Smooth muscle cell (in vitro differentiated cells): Measurements from ENCODE around the gene TAP1. TPM values are rescaled to one million over a fixed set of nuclear protein-coding genes. Genes with fewer than 3 reads are reported as not detected.

Experiments
- DNase-seq: peaks from one replicate; lab custom pipeline; 2025; ENCODE audit not compliant: unreplicated experiment; lab: John Stamatoyannopoulos, UW
- H2AFZ ChIP-seq: fragments of 200-600 bp; sonication (generic); 2 replicates; pipeline ENCODE4 v1.6.0; 2016; ENCODE audit warnings: antibody characterized with exemption, low read depth, mild to moderate bottlenecking
- H3F3A ChIP-seq: fragments of 200-600 bp; sonication (generic); 2 replicates; pipeline ENCODE4 v1.6.0; 2017; ENCODE audit warnings: antibody characterized with exemption, low read depth
- H3K27ac ChIP-seq: fragments of 200-600 bp; sonication (generic); 2 replicates; pipeline ENCODE4 v1.5.1; 2016; ENCODE audit warnings: low read depth, mild to moderate bottlenecking
- H3K27me3 ChIP-seq: fragments of 200-600 bp; sonication (generic); 2 replicates; pipeline ENCODE4 v1.6.1; 2016; ENCODE audit warnings: low read depth, mild to moderate bottlenecking
- H3K36me3 ChIP-seq: fragments of 200-600 bp; sonication (generic); 2 replicates; pipeline ENCODE4 v1.5.1; 2016; ENCODE audit warnings: low read depth
- H3K4me1 ChIP-seq: fragments of 200-600 bp; sonication (generic); 2 replicates; pipeline ENCODE4 v1.5.1; 2016; ENCODE audit warnings: low read depth
- H3K4me2 ChIP-seq: fragments of 200-600 bp; sonication (generic); 2 replicates; pipeline ENCODE4 v1.6.0; 2016; ENCODE audit warnings: mild to moderate bottlenecking
- H3K4me3 ChIP-seq: fragments of 200-600 bp; sonication (generic); 2 replicates; pipeline ENCODE4 v1.5.1; 2016; ENCODE audit warnings: mild to moderate bottlenecking
- H3K79me2 ChIP-seq: fragments of 200-600 bp; sonication (generic); 2 replicates; pipeline ENCODE4 v1.6.0; 2016; ENCODE audit warnings: low read depth, mild to moderate bottlenecking
- H3K9ac ChIP-seq: fragments of 200-600 bp; sonication (generic); 2 replicates; pipeline ENCODE4 v1.6.0; 2016; ENCODE audit warnings: low read depth
- H3K9me3 ChIP-seq: fragments of 200-600 bp; sonication (generic); replicated peaks from 2 replicates; pipeline ENCODE4 v1.5.1; 2016; ENCODE audit warnings: low read depth
- H4K20me1 ChIP-seq: fragments of 200-600 bp; sonication (generic); 2 replicates; pipeline ENCODE4 v1.6.0; 2016; ENCODE audit warnings: low read depth
- CTCF ChIP-seq: fragments of 200-600 bp; sonication (generic); IDR thresholded peaks from 2 replicates; pipeline ENCODE4 v1.5.1; 2017; ENCODE audit warnings: borderline replicate concordance, mild to moderate bottlenecking, antibody characterized with exemption; ENCODE audit not compliant: insufficient read depth, poor library complexity, severe bottlenecking
- WGBS: methylation state at CpG from one replicate; pipeline ENCODE4 v1.1.7; 2016; ENCODE audit warnings: low lambda C conversion rate; 5-methylcytosine and 5-hydroxymethylcytosine counted together
- polyA plus RNA-seq: library from polyadenylated mRNA; unstranded; fragments of >200 nt; fragmentation: Nextera tagmentation; extraction: Ambion mirVana; gene quantifications from 2 replicates; pipeline ENCODE4 v1.2.1, GENCODE V29; 2016
- total RNA-seq: library from RNA; depleted of rRNA; stranded (reverse); fragments of >200 nt; gene quantifications from 2 replicates; pipeline ENCODE4 v1.2.3, GENCODE V29; 2014

Gene TAP1
- total and polyA plus RNA-seq, 2 experiments from 2014 or later: 11.2 to 18.4 TPM

- peak overlapping the region; percentile 88 for H3K4me2 ChIP-seq
- H3K9me3 ChIP-seq: no peaks in the 10 kb centered on the region
- TF ChIP-seq CTCF: no peak
- peaks cover 66% of the 10 kb centered on the region for H3K27me3 ChIP-seq
- peak overlapping the region; percentile 73 for H2AFZ ChIP-seq
- no peaks in the 10 kb centered on the region for H3K79me2 ChIP-seq
- H3K9ac ChIP-seq: peak overlapping the region; percentile 13
- no peaks in the 10 kb centered on the region for H3K36me3 ChIP-seq
- no peaks in the 10 kb centered on the region for H4K20me1 ChIP-seq
- peak overlapping the region; percentile 70 for H3K4me3 ChIP-seq
- DNase-seq: peak; percentile 65
- H3K27ac ChIP-seq: peak overlapping the region; percentile 8
- WGBS: 3% methylated on average over 40 of the region's 41 CpGs
- H3F3A ChIP-seq: no peaks in the 10 kb centered on the region
- H3K4me1 ChIP-seq: no peaks in the 10 kb centered on the region
These were observed 512 bp downstream of the TAP1 start for GRCh38 chr6:32852844-32853540.

GRCh38 chr6:32852018-32852843, 1.3 kb downstream of the TAP1 start:
- TF ChIP-seq CTCF: no peak
- no peak for DNase-seq
- no peaks in the 10 kb centered on the region for H3F3A ChIP-seq
- no peaks in the 10 kb centered on the region for H3K9me3 ChIP-seq
- H3K79me2 ChIP-seq: no peaks in the 10 kb centered on the region
- H3K36me3 ChIP-seq: no peaks in the 10 kb centered on the region
- no peaks in the 10 kb centered on the region for H4K20me1 ChIP-seq
- H3K27me3 ChIP-seq: peaks cover 66% of the 10 kb centered on the region
- no peaks in the 10 kb centered on the region for H3K4me1 ChIP-seq
- H2AFZ ChIP-seq: peak overlapping the region; percentile 73
- H3K9ac ChIP-seq: no peak overlapping the region
- H3K4me3 ChIP-seq: peak overlapping the region; percentile 70
- 61% methylated on average over 23 of the region's 23 CpGs for WGBS
- no peak overlapping the region for H3K27ac ChIP-seq
- peak overlapping the region; percentile 88 for H3K4me2 ChIP-seq

- 86% methylated on average over 4 of the region's 4 CpGs for WGBS
- Histone ChIP-seq H3K36me3 (no peaks in the 10 kb centered on the region), H3F3A (no peaks in the 10 kb centered on the region)
These were observed 2.5 kb downstream of the TAP1 start for GRCh38 chr6:32851025-32851424.

More at GRCh38 chr6:32851025-32851424, 2.5 kb downstream of the TAP1 start:
- H3K9me3 ChIP-seq: no peaks in the 10 kb centered on the region
- no peaks in the 10 kb centered on the region for H3K79me2 ChIP-seq
- H2AFZ ChIP-seq: no peak overlapping the region
- H3K4me2 ChIP-seq: no peak overlapping the region
- no peak overlapping the region for H3K4me3 ChIP-seq
- no peak overlapping the region for H3K27ac ChIP-seq
- H3K27me3 ChIP-seq: peaks cover 62% of the 10 kb centered on the region
- TF ChIP-seq CTCF: no peak
- no peaks in the 10 kb centered on the region for H3K4me1 ChIP-seq
- H3K9ac ChIP-seq: no peak overlapping the region
- no peaks in the 10 kb centered on the region for H4K20me1 ChIP-seq
- DNase-seq: no peak
